ENCODE results near the gene BLVRB. TPM values are rescaled to one million over a fixed set of nuclear protein-coding genes. Genes with fewer than 3 reads are reported as not detected.

BLVRB gene
- total and polyA plus RNA-seq, 9 of the 15 experiments (the other 6 are each of a cell fraction or from before 2014, with no cell fraction given), result 81.1 to 749 (median 331) TPM

- TF ChIP-seq UBTF (IDR thresholded peaks at IDR 0.05; ENCODE audit: borderline replicate concordance in 1 of 2, low read depth in 2 of 2, low read length in 2 of 2) (peak in 1 of 2 experiments; percentile 85; a peak in 3 of 4 replicates), E2F4 (CRISPR knock-in tag; IDR thresholded peaks at IDR 0.05; ENCODE audit: low read depth) (no peak), ELK1 (CRISPR knock-in tag; IDR thresholded peaks at IDR 0.05) (no peak), HMG20A (CRISPR knock-in tag; conservative IDR thresholded peaks at IDR 0.05) (no peak), ILF3 (IDR thresholded peaks at IDR 0.05; ENCODE audit: borderline replicate concordance) (no peak), NFYB (IDR thresholded peaks at IDR 0.05; ENCODE audit: extremely low read depth, insufficient read length) (no peak), TCF15 (CRISPR knock-in tag; IDR thresholded peaks at IDR 0.05) (no peak), KAT2B (IDR thresholded peaks at IDR 0.05; ENCODE audit: low read depth, low read length) (no peak), FOXM1 (IDR thresholded peaks at IDR 0.05; ENCODE audit: low read depth) (no peak), FOXM1 (CRISPR knock-in tag; IDR thresholded peaks at IDR 0.05; ENCODE audit: low read depth) (no peak), CC2D1A (IDR thresholded peaks at IDR 0.05) (peak; percentile 79), ATF1 (CRISPR knock-in tag; IDR thresholded peaks at IDR 0.05) (no peak), ATF1 (tag; IDR thresholded peaks at IDR 0.05) (peak; percentile 84), ZEB2 (IDR thresholded peaks at IDR 0.05) (no peak), MEIS2 (IDR thresholded peaks at IDR 0.05; ENCODE audit: partially characterized antibody) (peak; percentile 60), NFE2L1 (tag; IDR thresholded peaks at IDR 0.05; ENCODE audit: borderline replicate concordance, low read depth) (no peak), YY1 (IDR thresholded peaks at IDR 0.05; ENCODE audit: borderline replicate concordance in 1 of 3, control insufficient read depth in 1 of 3, extremely low read depth in 1 of 3, insufficient read depth in 3 of 3, insufficient read length in 1 of 3, insufficient replicate concordance in 2 of 3, low read depth in 1 of 3, low read length in 2 of 3) (peak in 1 of 3 experiments; percentile 64)
Measured at GRCh38 chr19:40420766-40421765, 44.5 kb downstream of the BLVRB start (continued).

Data from K562 (cell line).